RWPE2 (cell line): Measurements from ENCODE around the gene PLXND1.
A peak's percentile ranks its signal among the peaks of the same experiment; 100 is the strongest.
"Not testable (repeated sequence)": the region's sequence is repeated elsewhere in the genome, so short reads cannot be mapped to it uniquely, and the experiment has no call there.

Experiments
- ATAC-seq: fragments of 200-7000 bp; cut with Tn5 transposase; 3 replicates; pipeline ENCODE4 v1.9.1; 2021; ENCODE audit warnings: low read depth
- DNase-seq: peaks from one replicate; pipeline ENCODE4 v3.0.0-alpha.2; 2020; ENCODE audit warnings: low spot score
- H3K27ac ChIP-seq: fragments of 450-650 bp; 2 replicates; pipeline ENCODE4 v1.5.1; 2017; ENCODE audit warnings: mild to moderate bottlenecking; ENCODE audit not compliant: poor library complexity, severe bottlenecking
- H3K27me3 ChIP-seq: fragments of 250-450 bp; sonication (Bioruptor Pico); 2 replicates; pipeline ENCODE4 v1.5.1; 2021; ENCODE audit warnings: mild to moderate bottlenecking, moderate library complexity; ENCODE audit not compliant: insufficient read depth, poor library complexity, severe bottlenecking
- H3K36me3 ChIP-seq: fragments of 250-450 bp; sonication (Bioruptor Pico); 2 replicates; pipeline ENCODE4 v1.5.1; 2020; ENCODE audit warnings: low read depth, mild to moderate bottlenecking, moderate library complexity
- H3K4me1 ChIP-seq: fragments of 250-450 bp; sonication (Bioruptor Pico); 2 replicates; pipeline ENCODE4 v1.5.1; 2021; ENCODE audit warnings: mild to moderate bottlenecking, moderate library complexity; ENCODE audit not compliant: insufficient read depth, poor library complexity, severe bottlenecking
- H3K4me3 ChIP-seq: fragments of 250-450 bp; sonication (Bioruptor Pico); 2 replicates; pipeline ENCODE4 v1.5.1; 2021; ENCODE audit warnings: mild to moderate bottlenecking, moderate library complexity; ENCODE audit not compliant: severe bottlenecking
- H3K9me3 ChIP-seq: fragments of 250-450 bp; sonication (Bioruptor Pico); 2 replicates; pipeline ENCODE4 v1.5.1; 2021; ENCODE audit warnings: mild to moderate bottlenecking, moderate library complexity; ENCODE audit not compliant: severe bottlenecking
- CTCF ChIP-seq: fragments of 450-650 bp; IDR thresholded peaks from one replicate; pipeline ENCODE4 v1.5.1; 2017; ENCODE audit warnings: mild to moderate bottlenecking, moderate library complexity; ENCODE audit not compliant: poor library complexity, severe bottlenecking

The PLXND1 gene

GRCh38 chr3:129640985-129641384, 34.5 kb upstream of the PLXND1 start:
- not testable (repeated sequence) for H3K4me1 ChIP-seq, H3K36me3 ChIP-seq, H3K27me3 ChIP-seq, ATAC-seq, DNase-seq, H3K4me3 ChIP-seq, H3K9me3 ChIP-seq, H3K27ac ChIP-seq

GRCh38 chr3:129638481-129638880, 32.0 kb upstream of the PLXND1 start:
- DNase-seq (no peak), ATAC-seq (no peak)
- no peaks in the 10 kb centered on the region for H3K9me3 ChIP-seq
- H3K27ac ChIP-seq, result no peak overlapping the region
- no peaks in the 10 kb centered on the region for H3K27me3 ChIP-seq
- no peaks in the 10 kb centered on the region for H3K4me1 ChIP-seq
- H3K36me3 ChIP-seq, result no peaks in the 10 kb centered on the region
- TF ChIP-seq CTCF, result no peak
- no peak overlapping the region for H3K4me3 ChIP-seq

- H3K9me3 ChIP-seq, result no peaks in the 10 kb centered on the region
- H3K27ac ChIP-seq, result no peak overlapping the region
- H3K4me1 ChIP-seq, result no peaks in the 10 kb centered on the region
- no peak for TF ChIP-seq CTCF
- no peaks in the 10 kb centered on the region for H3K36me3 ChIP-seq
- no peak overlapping the region for H3K4me3 ChIP-seq
- DNase-seq (no peak), ATAC-seq (no peak)
- no peaks in the 10 kb centered on the region for H3K27me3 ChIP-seq
Observed at GRCh38 chr3:129636082-129636481, 29.6 kb upstream of the PLXND1 start.

GRCh38 chr3:129635656-129636055, 29.2 kb upstream of the PLXND1 start:
- no peaks in the 10 kb centered on the region for H3K27me3 ChIP-seq
- TF ChIP-seq CTCF, result no peak
- no peak overlapping the region for H3K4me3 ChIP-seq
- no peaks in the 10 kb centered on the region for H3K4me1 ChIP-seq
- DNase-seq (no peak), ATAC-seq (0 out of 3 replicates have a peak, but pooled peaks have one; percentile 27)
- H3K27ac ChIP-seq, result no peak overlapping the region
- no peaks in the 10 kb centered on the region for H3K9me3 ChIP-seq
- no peaks in the 10 kb centered on the region for H3K36me3 ChIP-seq

GRCh38 chr3:129633751-129634481, 27.4 kb upstream of the PLXND1 start:
- ATAC-seq, result no peak
- H3K4me3 ChIP-seq, result no peak overlapping the region
- H3K27ac ChIP-seq, result no peak overlapping the region

More at GRCh38 chr3:129633751-129634481, 27.4 kb upstream of the PLXND1 start:
- DNase-seq, result no peak
- no peaks in the 10 kb centered on the region for H3K36me3 ChIP-seq
- H3K27me3 ChIP-seq, result no peaks in the 10 kb centered on the region
- no peaks in the 10 kb centered on the region for H3K4me1 ChIP-seq
- no peak for TF ChIP-seq CTCF
- H3K9me3 ChIP-seq, result no peaks in the 10 kb centered on the region
